ENCODE measurements around the gene POC1A. TPM values are rescaled to one million over a fixed set of nuclear protein-coding genes. Genes with fewer than 3 reads are reported as not detected.

The POC1A gene
- total RNA-seq, 1 experiment from 2014 or later: 29.0 TPM

- H3K4ac ChIP-seq (ENCODE audit: low read depth, low read length): no peak overlapping the region
- no peaks in the 10 kb centered on the region for H3K4me1 ChIP-seq (ENCODE audit: insufficient read depth, low read length)
- H2BK20ac ChIP-seq (ENCODE audit: low read depth, low read length, poor library complexity, severe bottlenecking): no peak overlapping the region
- H4K20me1 ChIP-seq (ENCODE audit: control insufficient read depth, insufficient read depth, insufficient read length): no peaks in the 10 kb centered on the region
- no peak overlapping the region for H3K18ac ChIP-seq (ENCODE audit: insufficient read length, low read depth, low read length)
- Mint-ChIP-seq H3K4me3 (no peak overlapping the region), H3K27ac (0 out of 7 replicates have a peak overlapping the region, but pooled peaks of 1 of the 3 experiments have one; percentile 61), H3K36me3 (ENCODE audit: insufficient read depth in 1 of 3, low read depth in 3 of 3) (peaks cover 22 to 78% (median 65%) of the 10 kb centered on the region in 3 experiments; a peak in 6 of 7 replicates), H3K4me1 (no peaks in the 10 kb centered on the region), H3K27me3 (ENCODE audit: low read depth) (no peaks in the 10 kb centered on the region), H3K9me3 (no peaks in the 10 kb centered on the region)
- no peak overlapping the region for H3K23ac ChIP-seq (ENCODE audit: insufficient read length, low read depth, low read length)
- no peak overlapping the region for H3K56ac ChIP-seq (ENCODE audit: insufficient read length, low read depth, low read length)
- no peaks in the 10 kb centered on the region for H3K23me2 ChIP-seq (ENCODE audit: insufficient read length, low read depth, low read length, poor library complexity, severe bottlenecking)
- H2BK5ac ChIP-seq (ENCODE audit: insufficient read length, low read length): no peak overlapping the region
- H2BK12ac ChIP-seq (ENCODE audit: insufficient read length, low read depth, low read length): no peak overlapping the region
- no peak overlapping the region for H3T11ph ChIP-seq (ENCODE audit: low read length)
- H4K91ac ChIP-seq (ENCODE audit: insufficient read length, low read depth, low read length): no peak overlapping the region
- no peaks in the 10 kb centered on the region for H3K79me1 ChIP-seq (ENCODE audit: insufficient read depth, low read depth, low read length, poor library complexity, severe bottlenecking)
- H3K14ac ChIP-seq (ENCODE audit: insufficient read depth, low read length): no peak overlapping the region
- H3K79me2 ChIP-seq (ENCODE audit: insufficient read depth, low read length): no peaks in the 10 kb centered on the region
- H3K4me2 ChIP-seq (ENCODE audit: insufficient read depth, insufficient read length, low read length): no peak overlapping the region
- no peaks in the 10 kb centered on the region for H3K27me3 ChIP-seq (ENCODE audit: insufficient read depth, low read length)
- no CpG with 5 or more reads among the region's 7 CpGs for WGBS (ENCODE audit: extremely low coverage, insufficient read length, low lambda C conversion rate)
- no peak overlapping the region for H3K27ac ChIP-seq (ENCODE audit: insufficient read length, low read depth, low read length)
- H2AFZ ChIP-seq (ENCODE audit: low read length): no peak overlapping the region
- no peaks in the 10 kb centered on the region for H3K9me3 ChIP-seq (ENCODE audit: control insufficient read depth, low read depth, low read length)
- no peak overlapping the region for H3K9ac ChIP-seq (ENCODE audit: extremely low read depth, insufficient read length, low read length)
- no peak overlapping the region for H2BK15ac ChIP-seq (ENCODE audit: low read depth, low read length)
- H2AK5ac ChIP-seq (ENCODE audit: insufficient read length, low read length): no peak overlapping the region
- DNase-seq: no peak
- no peak overlapping the region for H4K5ac ChIP-seq (ENCODE audit: insufficient read length, low read depth, low read length)
- H2BK120ac ChIP-seq (ENCODE audit: low read depth, low read length, poor library complexity, severe bottlenecking): no peak overlapping the region
- no peak for TF ChIP-seq CTCF (conservative IDR thresholded peaks at IDR 0.05)
- H4K8ac ChIP-seq (replicated peaks; ENCODE audit: insufficient read length, low read depth, low read length): no peak overlapping the region
Observed at GRCh38 chr3:52122491-52122890, 31.7 kb downstream of the POC1A start.

Measured in H9 (cell line).